GM12864 (cell line): ENCODE data around the gene RAB1B.

Experiments
- DNase-seq: peaks from one replicate; pipeline ENCODE4 v3.0.0-alpha.2; 2011; ENCODE audit warnings: low read depth
- H3K4me3 ChIP-seq: 2 replicates; pipeline ENCODE4 v1.5.1; 2011; ENCODE audit warnings: mild to moderate bottlenecking, low read depth, low read length, control low read depth
- TF ChIP-seq, protein P1 (sequence below): IDR thresholded peaks from 2 replicates; pipeline ENCODE4 v1.5.1; 2011; ENCODE audit warnings: low read depth, mild to moderate bottlenecking, moderate library complexity, low read length, control low read depth, inconsistent platforms; ENCODE audit errors: missing control alignments

Gene RAB1B

GRCh38 chr11:66265531-66266377 lies 2.7 kb upstream of the RAB1B start:
- no peak overlapping the region for H3K4me3 ChIP-seq
- DNase-seq = no peak
- TF ChIP-seq, protein P1, sequence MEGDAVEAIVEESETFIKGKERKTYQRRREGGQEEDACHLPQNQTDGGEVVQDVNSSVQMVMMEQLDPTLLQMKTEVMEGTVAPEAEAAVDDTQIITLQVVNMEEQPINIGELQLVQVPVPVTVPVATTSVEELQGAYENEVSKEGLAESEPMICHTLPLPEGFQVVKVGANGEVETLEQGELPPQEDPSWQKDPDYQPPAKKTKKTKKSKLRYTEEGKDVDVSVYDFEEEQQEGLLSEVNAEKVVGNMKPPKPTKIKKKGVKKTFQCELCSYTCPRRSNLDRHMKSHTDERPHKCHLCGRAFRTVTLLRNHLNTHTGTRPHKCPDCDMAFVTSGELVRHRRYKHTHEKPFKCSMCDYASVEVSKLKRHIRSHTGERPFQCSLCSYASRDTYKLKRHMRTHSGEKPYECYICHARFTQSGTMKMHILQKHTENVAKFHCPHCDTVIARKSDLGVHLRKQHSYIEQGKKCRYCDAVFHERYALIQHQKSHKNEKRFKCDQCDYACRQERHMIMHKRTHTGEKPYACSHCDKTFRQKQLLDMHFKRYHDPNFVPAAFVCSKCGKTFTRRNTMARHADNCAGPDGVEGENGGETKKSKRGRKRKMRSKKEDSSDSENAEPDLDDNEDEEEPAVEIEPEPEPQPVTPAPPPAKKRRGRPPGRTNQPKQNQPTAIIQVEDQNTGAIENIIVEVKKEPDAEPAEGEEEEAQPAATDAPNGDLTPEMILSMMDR = no peak

GRCh38 chr11:66266378-66267038 lies 1.9 kb upstream of the RAB1B start:
- DNase-seq = no peak
- H3K4me3 ChIP-seq = no peak overlapping the region
- TF ChIP-seq, protein P1 = no peak

DNA sequence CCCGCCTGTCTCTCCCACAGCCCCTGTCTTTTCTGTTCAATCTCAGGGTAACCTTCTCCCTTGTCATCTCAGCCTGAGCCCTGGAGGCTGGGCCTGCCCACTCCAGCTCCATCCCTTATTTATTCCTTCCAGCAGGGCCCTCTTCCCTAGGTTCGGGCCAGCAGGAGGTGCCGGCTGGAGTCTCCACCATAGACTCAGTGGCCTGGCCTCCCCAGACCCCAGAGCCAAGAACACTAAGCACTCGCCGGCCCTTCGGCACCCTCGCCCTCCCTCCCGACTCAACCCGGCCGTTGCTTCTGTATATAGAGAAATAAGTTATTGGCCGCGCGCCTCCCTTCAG lies 1.4 kb upstream of the RAB1B start:
- no peak overlapping the region; the same call in 1 of the 2 replicates for H3K4me3 ChIP-seq
- DNase-seq = no peak
- TF ChIP-seq, protein P1 = no peak

- DNase-seq = no peak
- peak overlapping the region; percentile 60 for H3K4me3 ChIP-seq
- TF ChIP-seq, protein P1 = peak; percentile 7
Measured at GRCh38 chr11:66267379-66268243, 828 bp upstream of the RAB1B start.

GRCh38 chr11:66268952-66269905 lies 790 bp downstream of the RAB1B start:
- TF ChIP-seq, protein P1 = peak; percentile 21
- DNase-seq = no peak
- H3K4me3 ChIP-seq = peak overlapping the region; percentile 93

DNA sequence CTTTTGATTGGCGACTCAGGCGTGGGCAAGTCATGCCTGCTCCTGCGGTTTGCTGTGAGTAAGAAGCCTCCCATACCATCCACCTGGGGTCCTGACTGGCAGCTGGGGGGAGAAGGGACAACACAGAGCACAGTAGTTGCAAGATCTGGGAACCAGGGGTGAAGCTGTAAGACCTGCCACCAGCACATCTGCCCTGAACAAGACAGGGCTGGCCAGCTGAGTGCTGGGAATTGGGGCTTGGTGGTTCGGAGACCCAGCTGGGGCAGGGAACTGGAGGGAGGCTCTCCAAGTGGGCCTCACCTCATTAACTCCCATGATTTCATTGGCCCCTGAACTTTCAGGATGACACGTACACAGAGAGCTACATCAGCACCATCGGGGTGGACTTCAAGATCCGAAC lies 3.4 kb downstream of the RAB1B start:
- no peak overlapping the region for H3K4me3 ChIP-seq
- DNase-seq = no peak
- TF ChIP-seq, protein P1 = no peak
